ENCODE data around the gene DKK3.

Gene DKK3

DNA sequence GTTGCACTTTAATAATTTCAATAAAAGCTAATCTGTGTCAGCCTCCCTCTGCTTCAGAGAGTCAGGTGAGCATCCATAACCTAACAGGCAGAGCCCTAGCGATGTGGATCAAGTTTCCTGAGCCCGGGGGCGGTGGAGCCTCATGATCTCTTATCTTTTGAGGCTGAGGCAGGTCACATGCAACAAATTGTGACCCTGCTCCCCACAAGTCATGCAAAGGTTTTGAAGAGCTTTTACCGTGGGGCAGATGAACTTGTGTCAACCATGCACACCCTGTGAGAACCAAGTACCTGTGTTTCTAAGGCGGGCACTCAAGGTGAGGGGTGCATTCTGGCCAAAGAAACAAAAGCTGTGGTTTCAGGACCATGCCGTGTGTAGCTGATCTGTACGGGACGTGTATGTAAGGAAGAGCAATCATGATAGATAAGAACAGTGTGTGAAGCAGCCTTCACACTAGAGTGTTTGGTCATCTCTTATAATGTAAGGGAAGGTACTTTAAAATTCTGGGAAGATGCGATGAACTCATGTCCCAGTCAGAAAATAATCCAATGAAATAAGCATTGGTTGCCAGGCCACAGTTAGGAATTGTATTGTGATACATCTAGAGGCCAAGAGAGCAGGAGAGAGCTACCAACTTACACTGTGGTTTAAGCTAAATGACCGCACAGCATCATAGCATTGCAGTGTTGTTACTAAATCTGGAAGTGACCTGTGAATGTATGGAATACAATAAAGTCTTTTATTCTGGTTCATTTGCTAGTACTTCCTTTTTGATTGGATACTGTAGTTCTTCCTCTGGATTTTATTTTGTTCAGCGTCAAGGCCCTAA, 49.8 kb downstream of the DKK3 start:
- no peak for DNase-seq (ENCODE audit: low spot score)
- TF ChIP-seq, protein P1, sequence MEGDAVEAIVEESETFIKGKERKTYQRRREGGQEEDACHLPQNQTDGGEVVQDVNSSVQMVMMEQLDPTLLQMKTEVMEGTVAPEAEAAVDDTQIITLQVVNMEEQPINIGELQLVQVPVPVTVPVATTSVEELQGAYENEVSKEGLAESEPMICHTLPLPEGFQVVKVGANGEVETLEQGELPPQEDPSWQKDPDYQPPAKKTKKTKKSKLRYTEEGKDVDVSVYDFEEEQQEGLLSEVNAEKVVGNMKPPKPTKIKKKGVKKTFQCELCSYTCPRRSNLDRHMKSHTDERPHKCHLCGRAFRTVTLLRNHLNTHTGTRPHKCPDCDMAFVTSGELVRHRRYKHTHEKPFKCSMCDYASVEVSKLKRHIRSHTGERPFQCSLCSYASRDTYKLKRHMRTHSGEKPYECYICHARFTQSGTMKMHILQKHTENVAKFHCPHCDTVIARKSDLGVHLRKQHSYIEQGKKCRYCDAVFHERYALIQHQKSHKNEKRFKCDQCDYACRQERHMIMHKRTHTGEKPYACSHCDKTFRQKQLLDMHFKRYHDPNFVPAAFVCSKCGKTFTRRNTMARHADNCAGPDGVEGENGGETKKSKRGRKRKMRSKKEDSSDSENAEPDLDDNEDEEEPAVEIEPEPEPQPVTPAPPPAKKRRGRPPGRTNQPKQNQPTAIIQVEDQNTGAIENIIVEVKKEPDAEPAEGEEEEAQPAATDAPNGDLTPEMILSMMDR (IDR thresholded peaks at IDR 0.05; ENCODE audit: extremely low read depth, missing control alignments): no peak

DNA sequence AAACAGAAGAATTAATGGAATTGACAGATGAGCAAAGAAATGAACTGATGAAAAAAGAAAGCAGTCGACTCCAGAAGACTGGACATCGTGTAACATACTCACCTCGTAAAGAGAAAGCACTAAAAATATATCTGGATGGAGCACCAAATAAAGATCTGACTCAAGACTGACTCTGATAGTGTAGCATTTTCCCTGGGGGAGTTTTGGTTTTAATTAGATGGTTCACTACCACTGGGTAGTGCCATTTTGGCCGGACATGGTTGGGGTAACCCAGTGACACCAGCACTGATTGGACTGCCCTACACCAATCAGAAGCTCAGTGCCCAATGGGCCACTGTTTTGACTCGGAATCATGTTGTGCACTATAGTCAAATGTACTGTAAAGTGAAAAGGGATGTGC, 52.4 kb downstream of the DKK3 start:
- TF ChIP-seq, protein P1 (IDR thresholded peaks at IDR 0.05; ENCODE audit: extremely low read depth, missing control alignments): no peak
- no peak for DNase-seq (ENCODE audit: low spot score)

DNA sequence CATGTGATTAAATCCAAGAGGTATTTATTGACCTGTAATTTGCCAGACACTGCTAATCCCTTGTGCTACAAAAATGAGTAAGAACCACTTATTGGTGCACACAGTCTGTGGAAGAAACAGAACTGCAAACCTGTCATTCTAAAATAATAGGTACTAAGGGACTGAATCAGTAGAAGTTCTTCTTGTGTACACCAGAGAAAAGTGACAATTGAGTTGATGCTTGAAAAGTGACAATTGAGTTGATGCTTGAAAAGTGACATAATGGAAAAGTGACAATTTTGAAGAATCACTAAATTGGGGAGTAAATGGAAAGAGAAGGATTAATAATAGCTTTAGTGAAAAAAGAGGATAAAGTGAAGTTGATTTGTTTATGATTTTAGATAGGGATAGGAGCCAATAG, 56.4 kb downstream of the DKK3 start:
- DNase-seq (ENCODE audit: low spot score): no peak
- TF ChIP-seq, protein P1 (IDR thresholded peaks at IDR 0.05; ENCODE audit: extremely low read depth, missing control alignments): no peak

DNA sequence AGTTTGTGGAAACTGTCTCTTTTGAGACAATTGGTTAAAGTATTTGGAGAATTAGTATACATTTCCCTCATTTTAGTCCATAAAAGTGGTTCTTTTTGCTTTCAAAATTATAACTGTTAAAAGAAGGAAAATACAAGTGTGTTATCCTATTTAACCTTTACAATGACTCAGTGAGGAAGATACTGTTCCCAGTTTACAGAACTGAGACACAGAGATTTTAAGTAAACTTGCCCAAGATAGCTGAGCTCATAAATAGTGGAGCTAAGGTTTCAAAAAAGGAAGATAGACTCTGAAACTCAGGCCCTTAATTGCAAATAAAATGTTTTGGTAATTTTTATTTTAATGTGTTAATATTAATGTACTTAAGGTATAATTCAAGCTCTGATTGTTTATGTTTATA, 58.9 kb downstream of the DKK3 start:
- DNase-seq (ENCODE audit: low spot score): no peak
- TF ChIP-seq, protein P1 (IDR thresholded peaks at IDR 0.05; ENCODE audit: extremely low read depth, missing control alignments): no peak

DNA sequence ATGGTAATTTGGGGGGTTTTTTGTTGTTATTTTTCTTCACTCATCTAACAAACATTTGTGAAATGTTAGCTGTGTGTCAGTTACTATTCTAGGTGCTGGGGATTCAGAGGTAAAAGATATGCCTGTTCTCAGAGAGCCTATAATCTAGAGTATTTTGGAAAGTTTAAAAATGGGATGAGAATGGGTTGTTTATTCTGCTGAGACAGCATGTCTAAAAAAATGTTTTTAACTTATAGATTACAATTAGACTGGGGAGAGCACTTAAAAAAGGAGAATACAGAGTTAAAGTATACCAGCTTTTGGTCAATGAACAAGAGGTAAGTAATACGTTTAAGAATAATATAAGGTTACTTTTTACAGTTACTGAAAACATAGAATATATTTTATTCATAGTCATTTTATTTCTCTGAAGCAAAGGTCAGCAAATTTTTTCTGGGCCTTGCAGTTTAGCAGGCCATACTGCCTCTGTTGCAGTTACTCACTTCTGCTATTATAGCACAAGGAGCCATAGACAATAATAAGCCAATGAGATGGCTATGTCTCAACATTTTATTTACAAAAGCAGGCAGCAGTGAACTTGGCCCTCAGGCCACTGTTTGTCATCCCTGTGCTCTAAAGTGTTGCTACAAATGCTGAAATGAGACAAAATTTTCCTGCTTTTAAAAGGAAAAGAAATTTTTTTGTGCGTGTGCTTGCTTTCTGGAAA, 60.0 kb downstream of the DKK3 start:
- no peak for DNase-seq (ENCODE audit: low spot score)
- TF ChIP-seq, protein P1 (IDR thresholded peaks at IDR 0.05; ENCODE audit: extremely low read depth, missing control alignments): no peak

DNA sequence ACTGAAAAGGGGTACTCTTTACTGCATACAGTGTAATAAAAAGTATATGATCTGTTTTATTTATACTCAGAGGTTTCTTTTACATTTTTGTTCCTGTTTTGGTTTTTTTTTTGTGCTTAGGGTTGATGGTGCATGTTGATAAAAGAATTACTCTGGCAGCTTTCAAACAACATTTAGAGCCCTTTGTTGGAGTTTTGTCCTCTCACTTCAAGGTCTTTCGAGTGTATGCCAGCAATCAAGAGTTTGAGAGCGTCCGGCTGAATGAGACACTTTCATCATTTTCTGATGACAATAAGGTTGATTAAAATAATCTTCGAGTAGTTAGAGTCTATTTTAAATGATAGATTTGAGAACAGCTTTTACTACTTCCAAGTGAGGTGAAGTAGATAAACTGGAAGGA, 60.6 kb downstream of the DKK3 start:
- TF ChIP-seq, protein P1 (IDR thresholded peaks at IDR 0.05; ENCODE audit: extremely low read depth, missing control alignments): no peak
- DNase-seq (ENCODE audit: low spot score): no peak

DNA sequence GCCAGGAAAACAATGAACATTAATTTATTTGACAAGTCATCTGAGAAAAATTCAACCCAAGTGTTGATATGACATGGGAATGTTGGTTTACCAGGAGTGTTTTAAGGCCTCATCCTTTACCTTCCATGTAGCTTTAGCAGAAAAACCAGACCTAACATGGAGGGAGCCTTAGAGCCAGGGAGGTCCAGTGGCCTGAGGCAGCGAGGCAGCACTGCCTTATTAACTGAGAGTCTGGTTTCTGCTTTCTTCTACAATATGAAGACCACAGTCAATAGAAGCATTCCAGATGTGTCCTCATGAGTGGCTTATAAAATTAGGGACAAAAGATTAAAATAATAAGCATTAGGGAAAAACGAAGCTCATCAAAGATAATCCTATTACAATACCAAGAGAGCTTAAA, 61.5 kb downstream of the DKK3 start:
- no peak for DNase-seq (ENCODE audit: low spot score)

More for the DNA sequence above, 61.5 kb downstream of the DKK3 start:
- TF ChIP-seq, protein P1 (IDR thresholded peaks at IDR 0.05; ENCODE audit: extremely low read depth, missing control alignments): no peak

Measured in GM20000 (cell line).